ENCODE data around the gene SEMA3A.

- TF ChIP-seq, protein P1, sequence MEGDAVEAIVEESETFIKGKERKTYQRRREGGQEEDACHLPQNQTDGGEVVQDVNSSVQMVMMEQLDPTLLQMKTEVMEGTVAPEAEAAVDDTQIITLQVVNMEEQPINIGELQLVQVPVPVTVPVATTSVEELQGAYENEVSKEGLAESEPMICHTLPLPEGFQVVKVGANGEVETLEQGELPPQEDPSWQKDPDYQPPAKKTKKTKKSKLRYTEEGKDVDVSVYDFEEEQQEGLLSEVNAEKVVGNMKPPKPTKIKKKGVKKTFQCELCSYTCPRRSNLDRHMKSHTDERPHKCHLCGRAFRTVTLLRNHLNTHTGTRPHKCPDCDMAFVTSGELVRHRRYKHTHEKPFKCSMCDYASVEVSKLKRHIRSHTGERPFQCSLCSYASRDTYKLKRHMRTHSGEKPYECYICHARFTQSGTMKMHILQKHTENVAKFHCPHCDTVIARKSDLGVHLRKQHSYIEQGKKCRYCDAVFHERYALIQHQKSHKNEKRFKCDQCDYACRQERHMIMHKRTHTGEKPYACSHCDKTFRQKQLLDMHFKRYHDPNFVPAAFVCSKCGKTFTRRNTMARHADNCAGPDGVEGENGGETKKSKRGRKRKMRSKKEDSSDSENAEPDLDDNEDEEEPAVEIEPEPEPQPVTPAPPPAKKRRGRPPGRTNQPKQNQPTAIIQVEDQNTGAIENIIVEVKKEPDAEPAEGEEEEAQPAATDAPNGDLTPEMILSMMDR (conservative IDR thresholded peaks at IDR 0.05), result no peak
- TF ChIP-seq EZH2 (IDR thresholded peaks at IDR 0.05; ENCODE audit: low read depth), result no peak
These were observed 237.3 kb downstream of the SEMA3A start for GRCh38 chr7:83957333-83957732.

All from PC-9 (cell line).